COLO829 (cell line): ENCODE data around the gene ZBTB44.
A peak's percentile ranks its signal among the peaks of the same experiment; 100 is the strongest.
"Not testable (repeated sequence)": the region's sequence is repeated elsewhere in the genome, so short reads cannot be mapped to it uniquely, and the experiment has no call there.

Experiments used
- DNase-seq: peaks from one replicate; pipeline ENCODE4 v3.0.0; 2012; ENCODE audit warnings: low spot score

The ZBTB44 gene

GRCh38 chr11:130314750-130315285 is at the start of gene ZBTB44:
Gene ZBTB44, minus strand, starts transcription at chr11:130314917. Its CDS starts 53,044 bp downstream, at chr11:130261873.
- DNase-seq: peak; percentile 92

- DNase-seq: no peak
These were observed 44.7 kb upstream of the ZBTB44 start for GRCh38 chr11:130359419-130359818.

- no peak for DNase-seq
These were observed 43.7 kb upstream of the ZBTB44 start for GRCh38 chr11:130358398-130358797.

- DNase-seq: no peak
These were observed 32.5 kb upstream of the ZBTB44 start for GRCh38 chr11:130347261-130347660.

GRCh38 chr11:130344841-130345240 is 30.1 kb upstream of the ZBTB44 start:
- DNase-seq: peak; percentile 66

GRCh38 chr11:130340671-130341319 is 26.1 kb upstream of the ZBTB44 start:
- DNase-seq: no peak

- DNase-seq: no peak
These were observed 23.9 kb upstream of the ZBTB44 start for GRCh38 chr11:130338667-130339066.

- DNase-seq: no peak
These were observed 22.8 kb upstream of the ZBTB44 start for GRCh38 chr11:130337281-130338089.

- DNase-seq: not testable (repeated sequence)
These were observed 16.7 kb upstream of the ZBTB44 start for GRCh38 chr11:130331397-130331796.

GRCh38 chr11:130330101-130330684 is 15.5 kb upstream of the ZBTB44 start:
- no peak for DNase-seq

- no peak for DNase-seq
These were observed 13.7 kb upstream of the ZBTB44 start for GRCh38 chr11:130328420-130328819.

GRCh38 chr11:130327716-130328115 is 13.0 kb upstream of the ZBTB44 start:
- DNase-seq: no peak

GRCh38 chr11:130325691-130326090 is 11.0 kb upstream of the ZBTB44 start:
- no peak for DNase-seq

- DNase-seq: no peak
These were observed 9.0 kb upstream of the ZBTB44 start for GRCh38 chr11:130323452-130324450.

GRCh38 chr11:130322126-130322525 is 7.4 kb upstream of the ZBTB44 start:
- no peak for DNase-seq

GRCh38 chr11:130318031-130318673 is 3.4 kb upstream of the ZBTB44 start:
- no peak for DNase-seq

- no peak for DNase-seq
These were observed 745 bp upstream of the ZBTB44 start for GRCh38 chr11:130315354-130315970.

GRCh38 chr11:130314184-130314749 is 450 bp downstream of the ZBTB44 start:
- no peak for DNase-seq

- DNase-seq: no peak
These were observed 1.1 kb downstream of the ZBTB44 start for GRCh38 chr11:130313383-130314183.
